HepG2 (cell line): ENCODE results near the gene RRP8. TPM values are rescaled to one million over a fixed set of nuclear protein-coding genes. Genes with fewer than 3 reads are reported as not detected.

Experiments used
- ATAC-seq: fragments of 200-7000 bp; cut with Tn5 transposase; 3 replicates; pipeline ENCODE4 v1.9.1; 2020; ENCODE audit warnings: mild to moderate bottlenecking, moderate library complexity
- BruUV-seq: library from RNA; stranded (reverse); fragments of 400-500 nt; replicated peaks from 2 replicates; lab custom pipeline; 2021; lab: Mats Ljungman, UMichigan
- CTCF ChIA-PET: fragments of 300-600 bp; formaldehyde crosslinking; extraction: SDS; loops from one replicate; lab custom pipeline; 2021; ENCODE audit warnings: low total read pairs, inconsistent platforms, low intra/inter-chr PET ratio; lab: Yijun Ruan, JAX
- POLR2A ChIA-PET: fragments of 350-600 bp; sonication (Branson Sonifier 250); formaldehyde crosslinking; loops from one replicate; lab custom pipeline; 2020; ENCODE audit warnings: antibody characterized with exemption, inconsistent platforms; lab: Yijun Ruan, JAX
- DNase-seq: peaks from one replicate; pipeline ENCODE4 v3.0.0-alpha.2; 2015; ENCODE audit warnings: low spot score
- FAIRE-seq: peaks from 3 replicates; lab custom pipeline; 2011; peaks lifted over from hg19 to GRCh38; lab: Jason Lieb, UNC
- H2AFZ ChIP-seq: one replicate; pipeline ENCODE4 v1.6.1; 2011; ENCODE audit warnings: low read length, inconsistent platforms
- H3K27ac ChIP-seq: fragments of 300-600 bp; 3 replicates; pipeline ENCODE4 v1.8.0; 2011; ENCODE audit warnings: mixed run types, mild to moderate bottlenecking, mixed read lengths, low read length, inconsistent platforms; ENCODE audit not compliant: insufficient read depth; ENCODE audit errors: extremely low read length
- H3K27me3 ChIP-seq, 2 experiments: fragments of 200-600 bp in 1 of 2; 2 replicates in 1 of 2; 3 replicates in 1 of 2; pipeline versions ENCODE4 v1.6.0 to v1.8.0; 2011; ENCODE audit warnings: low read length in 2 of 2, mild to moderate bottlenecking in 2 of 2, moderate library complexity in 2 of 2, inconsistent platforms in 1 of 2; ENCODE audit not compliant: insufficient read depth in 2 of 2, control insufficient read depth in 1 of 2
- H3K36me3 ChIP-seq, 2 experiments: fragments of 200-600 bp in 1 of 2; replicated peaks in 1 of 2; 2 replicates in 1 of 2; 3 replicates in 1 of 2; pipeline versions ENCODE4 v1.5.1 to v1.8.0; 2011; ENCODE audit warnings: low read length in 2 of 2, inconsistent platforms in 1 of 2; ENCODE audit not compliant: insufficient read depth in 2 of 2, control insufficient read depth in 1 of 2
- H3K4me1 ChIP-seq: 2 replicates; pipeline ENCODE4 v1.5.1; 2012; ENCODE audit warnings: low read length, inconsistent platforms; ENCODE audit not compliant: insufficient read depth
- H3K4me2 ChIP-seq: 2 replicates; pipeline ENCODE4 v1.6.0; 2011; ENCODE audit warnings: low read depth, low read length, inconsistent platforms
- H3K4me3 ChIP-seq, 3 experiments: fragments of 200-600 bp in 1 of 3; sonication (generic), shearing (Covaris generic) in 1 of 3; replicated peaks in 1 of 3; 2 replicates each; pipeline ENCODE4 v1.5.1; 2011 to 2016; ENCODE audit warnings: low read length in 3 of 3, inconsistent platforms in 2 of 3, low read depth in 2 of 3, mild to moderate bottlenecking in 2 of 3, control low read depth in 1 of 3, mixed read lengths in 1 of 3; ENCODE audit not compliant: insufficient read depth in 1 of 3
- H3K79me2 ChIP-seq: one replicate; pipeline ENCODE4 v1.6.1; 2011; ENCODE audit warnings: low read length, inconsistent platforms; ENCODE audit not compliant: insufficient read depth
- H3K9ac ChIP-seq: 2 replicates; pipeline ENCODE4 v1.6.0; 2011; ENCODE audit warnings: mild to moderate bottlenecking, low read depth, low read length, inconsistent platforms; ENCODE audit not compliant: insufficient read depth
- H3K9me3 ChIP-seq: 2 replicates; pipeline ENCODE4 v1.5.1; 2012; ENCODE audit warnings: mild to moderate bottlenecking, low read length
- H4K20me1 ChIP-seq: 2 replicates; pipeline ENCODE4 v1.6.0; 2011; ENCODE audit warnings: inconsistent platforms, mild to moderate bottlenecking, low read length, moderate library complexity; ENCODE audit not compliant: insufficient read depth
- ARNTL ChIP-seq: sonication (generic); formaldehyde crosslinking; IDR thresholded peaks from 2 replicates; pipeline ENCODE4 v1.4.0; 2020; ENCODE audit warnings: mild to moderate bottlenecking, missing genetic modification reagents
- DMAP1 ChIP-seq: IDR thresholded peaks from 2 replicates; pipeline ENCODE4 v1.6.1; 2016
- HNRNPLL ChIP-seq: fragments of 200-400 bp; formaldehyde crosslinking; IDR thresholded peaks from 2 replicates; pipeline ENCODE4 v1.6.1; 2017; ENCODE audit warnings: mild to moderate bottlenecking, low read depth, low read length; ENCODE audit not compliant: poor library complexity, severe bottlenecking
- ISL2 ChIP-seq: sonication (generic); formaldehyde crosslinking; IDR thresholded peaks from 2 replicates; pipeline ENCODE4 v1.5.0; 2020; ENCODE audit warnings: missing genetic modification reagents
- KAT7 ChIP-seq: IDR thresholded peaks from 2 replicates; pipeline ENCODE4 v1.6.1; 2018; ENCODE audit warnings: borderline replicate concordance, missing compliant biosample characterization
- KDM5A ChIP-seq: fragments of 200-600 bp; sonication (generic); IDR thresholded peaks from 2 replicates; pipeline ENCODE4 v1.7.0; 2018; ENCODE audit warnings: antibody characterized with exemption, mild to moderate bottlenecking, low read length, borderline replicate concordance
- KLF11 ChIP-seq: IDR thresholded peaks from 2 replicates; pipeline ENCODE4 v1.6.1; 2016; ENCODE audit warnings: missing compliant biosample characterization
- MEIS2 ChIP-seq: sonication (generic); formaldehyde crosslinking; IDR thresholded peaks from 2 replicates; pipeline ENCODE4 v1.9.0; 2021; ENCODE audit warnings: mild to moderate bottlenecking, missing genetic modification reagents
- MLLT10 ChIP-seq: sonication (generic); formaldehyde crosslinking; IDR thresholded peaks from 2 replicates; pipeline ENCODE4 v1.4.0; 2020; ENCODE audit warnings: missing genetic modification reagents
- MTA1 ChIP-seq: sonication (generic); formaldehyde crosslinking; IDR thresholded peaks from 2 replicates; pipeline ENCODE4 v1.4.0; 2020; ENCODE audit warnings: missing genetic modification reagents, mild to moderate bottlenecking, borderline replicate concordance
- NFKB2 ChIP-seq: sonication (generic); formaldehyde crosslinking; IDR thresholded peaks from 2 replicates; pipeline ENCODE4 v1.4.0; 2020; ENCODE audit warnings: missing genetic modification reagents, borderline replicate concordance
- POLR2A ChIP-seq, 2 experiments: IDR thresholded peaks; 2 replicates each; pipeline ENCODE4 v1.6.1; 2011; ENCODE audit warnings: low read depth in 2 of 2, low read length in 2 of 2, mild to moderate bottlenecking in 1 of 2, moderate library complexity in 1 of 2; ENCODE audit not compliant: insufficient read depth in 1 of 2
- RARA ChIP-seq: IDR thresholded peaks from 2 replicates; pipeline ENCODE4 v1.6.1; 2016; ENCODE audit warnings: missing genetic modification reagents, missing compliant biosample characterization
- SMARCC2 ChIP-seq: fragments of 450-650 bp; IDR thresholded peaks from 2 replicates; pipeline ENCODE4 v1.6.1; 2017; ENCODE audit warnings: antibody characterized with exemption, mild to moderate bottlenecking
- THAP11 ChIP-seq: IDR thresholded peaks from 2 replicates; pipeline ENCODE4 v1.6.1; 2016; ENCODE audit warnings: missing biosample characterization, missing genetic modification reagents
- ZBTB38 ChIP-seq: sonication (generic); formaldehyde crosslinking; IDR thresholded peaks from 2 replicates; pipeline ENCODE4 v1.5.1; 2020; ENCODE audit warnings: mild to moderate bottlenecking, missing genetic modification reagents
- ZBTB7B ChIP-seq: sonication (generic); formaldehyde crosslinking; IDR thresholded peaks from 2 replicates; pipeline ENCODE4 v1.4.0; 2020; ENCODE audit warnings: missing genetic modification reagents
- ZNF205 ChIP-seq: IDR thresholded peaks from 2 replicates; pipeline ENCODE4 v1.6.1; 2018; ENCODE audit warnings: missing biosample characterization, missing genetic modification reagents
- ZNF350 ChIP-seq: sonication (generic); formaldehyde crosslinking; IDR thresholded peaks from 2 replicates; pipeline ENCODE4 v1.4.0; 2020; ENCODE audit warnings: mild to moderate bottlenecking, low read depth, missing genetic modification reagents, borderline replicate concordance
- ZNF772 ChIP-seq: sonication (generic); formaldehyde crosslinking; IDR thresholded peaks from 2 replicates; pipeline ENCODE4 v1.5.0; 2020; ENCODE audit warnings: mild to moderate bottlenecking, missing genetic modification reagents
- WGBS: methylation state at CpG from one replicate; pipeline ENCODE4 v1.1.6; 2017; ENCODE audit warnings: low lambda C conversion rate; 5-methylcytosine and 5-hydroxymethylcytosine counted together
- in situ Hi-C: cut with HindIII; loops from 2 replicates; pipeline ENCODE4 v1.10.0; 2017; ENCODE audit warnings: low pct_unique_long_range_greater_than_20kb; ENCODE audit not compliant: extremely low pct_ligation_motif_present
- intact Hi-C: fragments of 100-400 bp; cut with micrococcal nuclease; formaldehyde crosslinking; loops from one replicate; pipeline ENCODE4 v1.10.0; 2022; ENCODE audit not compliant: unreplicated experiment
- polyA plus RNA-seq, 8 experiments: library from polyadenylated mRNA; depleted of rRNA in 3 of 8; stranded (reverse) in 7 of 8; unstranded in 1 of 8; fragments of >200 nt; fragmentation: Illumina TruSeq in 4 of 8; extraction: Trizol in 4 of 8; gene quantifications; 2 replicates each; pipeline versions ENCODE4 v1.2.1 to v1.2.3, GENCODE V29; 2011 to 2016; ENCODE audit warnings: low read depth in 4 of 8, missing spikeins in 1 of 8, mixed read lengths in 1 of 8; ENCODE audit not compliant: insufficient read depth in 1 of 8
- total RNA-seq, 5 experiments: library from RNA; depleted of rRNA; stranded (reverse); fragments of >200 nt; fragmentation: Illumina TruSeq; extraction: Trizol; gene quantifications; 2 replicates each; pipeline ENCODE4 v1.2.3, GENCODE V29; 2016; ENCODE audit warnings: low read depth in 1 of 5
- TF ChIP-seq, protein P1 (sequence below): IDR thresholded peaks from 2 replicates; pipeline ENCODE4 v1.6.1; 2016
- TF ChIP-seq, protein P2 (sequence below): sonication (generic); formaldehyde crosslinking; IDR thresholded peaks from 2 replicates; pipeline ENCODE4 v1.5.1; 2020; ENCODE audit warnings: missing genetic modification reagents, mild to moderate bottlenecking, borderline replicate concordance

Gene RRP8
- total and polyA plus RNA-seq, 2 of the 13 experiments (the other 11 are each of a cell fraction or from before 2014, with no cell fraction given): 7.2 to 21.6 TPM

DNA sequence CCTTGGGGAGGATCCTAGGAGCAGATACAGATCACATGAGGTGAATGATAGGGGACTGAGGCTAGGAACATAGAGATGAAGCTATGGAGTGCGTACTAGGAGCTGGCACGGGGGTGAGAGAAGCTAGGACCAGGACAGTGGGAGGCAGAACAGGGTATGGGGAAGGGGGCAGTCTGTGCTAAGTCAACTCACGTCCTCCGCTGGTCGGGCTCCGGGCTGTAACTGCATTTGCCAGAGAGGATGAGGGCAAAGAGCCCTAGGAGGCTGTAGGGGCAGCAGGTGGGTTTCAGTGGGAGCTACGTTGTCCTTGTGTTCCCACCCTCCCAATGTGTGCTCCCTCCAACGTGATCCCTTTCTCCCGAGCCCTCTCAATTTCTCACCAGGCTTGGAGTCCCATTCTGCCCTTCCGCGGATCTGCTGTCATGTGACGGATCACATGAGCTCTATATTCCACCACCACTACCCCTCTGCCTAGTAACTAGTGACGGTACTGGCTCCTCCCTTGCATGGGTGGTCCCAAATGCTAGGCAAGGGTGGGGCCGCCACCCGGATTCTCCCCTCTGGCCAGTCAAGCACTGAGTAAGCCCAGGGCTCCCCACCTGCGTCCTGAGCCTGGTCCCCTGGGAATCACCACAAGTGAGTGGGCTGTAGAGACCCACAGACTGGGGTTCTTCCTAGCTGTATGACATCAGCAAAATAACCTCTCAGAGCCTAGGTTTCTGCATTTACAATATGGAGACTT lies 15.8 kb upstream of the RRP8 start, which contains the start of gene TPP1:
TPP1 (minus strand) TSS at position 419 of the 742 bp plus-strand sequence; CDS start at position 397, 22 bp downstream.
- CTCF ChIA-PET: no interaction called here
- ATAC-seq (peak; percentile 93), DNase-seq (peak; percentile 91), FAIRE-seq (peak; percentile 98)
- POLR2A ChIA-PET: interaction anchor here (0.7 to 3.1 kb wide), 18 partner anchors 9 to 256 kb away, joined by 3 to 36 read pairs (median 4); partner anchors contain the start of genes APBB1, ARFIP2, ILK and MRPL17
- H3K4me2 ChIP-seq: peak within 1 kb of the TSS; percentile 99
- peak within 1 kb of the TSS; percentile 86 for H3K9ac ChIP-seq
- WGBS: 1% methylated on average over 12 of the region's 16 CpGs
- H4K20me1 ChIP-seq: no peaks in the 10 kb centered on the region
- peaks cover 2 to 15% of the 10 kb centered on the region in 2 experiments; a peak in 3 of 5 replicates for H3K36me3 ChIP-seq
- in situ Hi-C loops (no loop called here), intact Hi-C loops (loop anchor here (2.0 kb wide), 1 partner anchor 14 kb away; no protein-coding TSS in a partner anchor)
- H3K79me2 ChIP-seq: peaks cover 7% of the 10 kb centered on the region
- H3K27ac ChIP-seq: peak within 1 kb of the TSS; percentile 58
- peaks cover 12 to 40% of the 10 kb centered on the region in 2 experiments; a peak in 4 of 5 replicates for H3K27me3 ChIP-seq
- H2AFZ ChIP-seq: peak within 1 kb of the TSS; percentile 82
- peak within 1 kb of the TSS; percentile 67 to 94 (median 88) for H3K4me3 ChIP-seq
- BruUV-seq: TSS peak; percentile 75
- peaks cover 28% of the 10 kb centered on the region for H3K4me1 ChIP-seq
- no peaks in the 10 kb centered on the region for H3K9me3 ChIP-seq
- no peak for TF ChIP-seq MLLT10 (CRISPR knock-in tag)
- peak; percentile 45; the same call in 1 of the 2 replicates for TF ChIP-seq THAP11 (CRISPR knock-in tag)
- TF ChIP-seq HNRNPLL: no peak
- no peak for TF ChIP-seq MTA1 (CRISPR knock-in tag)
- TF ChIP-seq ZBTB38 (CRISPR knock-in tag): peak; percentile 52; the same call in 1 of the 2 replicates
- TF ChIP-seq KLF11 (CRISPR knock-in tag): 0 out of 2 replicates have a peak, but pooled peaks have one; percentile 34
- 0 out of 2 replicates have a peak, but pooled peaks have one; percentile 4 for TF ChIP-seq RARA (CRISPR knock-in tag)
- 0 out of 2 replicates have a peak, but pooled peaks have one; percentile 64 for TF ChIP-seq ZNF772 (CRISPR knock-in tag)
- TF ChIP-seq, protein P1, sequence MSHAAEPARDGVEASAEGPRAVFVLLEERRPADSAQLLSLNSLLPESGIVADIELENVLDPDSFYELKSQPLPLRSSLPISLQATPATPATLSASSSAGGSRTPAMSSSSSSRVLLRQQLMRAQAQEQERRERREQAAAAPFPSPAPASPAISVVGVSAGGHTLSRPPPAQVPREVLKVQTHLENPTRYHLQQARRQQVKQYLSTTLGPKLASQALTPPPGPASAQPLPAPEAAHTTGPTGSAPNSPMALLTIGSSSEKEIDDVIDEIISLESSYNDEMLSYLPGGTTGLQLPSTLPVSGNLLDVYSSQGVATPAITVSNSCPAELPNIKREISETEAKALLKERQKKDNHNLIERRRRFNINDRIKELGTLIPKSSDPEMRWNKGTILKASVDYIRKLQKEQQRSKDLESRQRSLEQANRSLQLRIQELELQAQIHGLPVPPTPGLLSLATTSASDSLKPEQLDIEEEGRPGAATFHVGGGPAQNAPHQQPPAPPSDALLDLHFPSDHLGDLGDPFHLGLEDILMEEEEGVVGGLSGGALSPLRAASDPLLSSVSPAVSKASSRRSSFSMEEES (CRISPR knock-in tag): peak; percentile 97
- peak; percentile 67; the same call in 1 of the 2 replicates for TF ChIP-seq ZNF205 (CRISPR knock-in tag)
- peak; percentile 62 for TF ChIP-seq ISL2
- 0 out of 2 replicates have a peak, but pooled peaks have one; percentile 40 for TF ChIP-seq MEIS2 (CRISPR knock-in tag)
- peak; percentile 92 for TF ChIP-seq KDM5A
- peak; percentile 81 to 88 for TF ChIP-seq POLR2A (IDR thresholded peaks at IDR 0.05; ENCODE audit: insufficient read depth in 1 of 2, low read depth in 2 of 2, low read length in 2 of 2)
- peak; percentile 63; the same call in 1 of the 2 replicates for TF ChIP-seq NFKB2 (CRISPR knock-in tag)
- TF ChIP-seq, protein P2, sequence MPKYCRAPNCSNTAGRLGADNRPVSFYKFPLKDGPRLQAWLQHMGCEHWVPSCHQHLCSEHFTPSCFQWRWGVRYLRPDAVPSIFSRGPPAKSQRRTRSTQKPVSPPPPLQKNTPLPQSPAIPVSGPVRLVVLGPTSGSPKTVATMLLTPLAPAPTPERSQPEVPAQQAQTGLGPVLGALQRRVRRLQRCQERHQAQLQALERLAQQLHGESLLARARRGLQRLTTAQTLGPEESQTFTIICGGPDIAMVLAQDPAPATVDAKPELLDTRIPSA (CRISPR knock-in tag): no peak
- no peak; the same call in 1 of the 2 replicates for TF ChIP-seq DMAP1 (CRISPR knock-in tag)
- TF ChIP-seq SMARCC2: no peak
- TF ChIP-seq ARNTL: 0 out of 2 replicates have a peak, but pooled peaks have one; percentile 34
- TF ChIP-seq ZBTB7B (CRISPR knock-in tag): peak; percentile 51; the same call in 1 of the 2 replicates
- peak; percentile 62; the same call in 1 of the 2 replicates for TF ChIP-seq KAT7 (CRISPR knock-in tag)
- peak; percentile 42; the same call in 1 of the 2 replicates for TF ChIP-seq ZNF350 (CRISPR knock-in tag)
